ENCODE data around the gene HS3ST4. TPM values are rescaled to one million over a fixed set of nuclear protein-coding genes. Genes with fewer than 3 reads are reported as not detected.

Gene HS3ST4
- total and polyA plus RNA-seq, 2 of the 4 experiments (the other 2 are of a cell fraction): not detected

- ATAC-seq (ENCODE audit: low read depth): no peak
- Histone ChIP-seq H2AK5ac (ENCODE audit: low read depth, low read length) (no peak overlapping the region), H3K4me2 (ENCODE audit: low read depth, low read length) (no peak overlapping the region), H3K9ac (ENCODE audit: low read depth, low read length) (no peak overlapping the region), H2AFZ (replicated peaks; ENCODE audit: low read length, poor library complexity) (no peak overlapping the region), H3K27ac (ENCODE audit: insufficient read depth, low read length) (no peak overlapping the region), H3K27me3 (ENCODE audit: control insufficient read depth, insufficient read depth, low read length) (no peaks in the 10 kb centered on the region), H4K91ac (ENCODE audit: insufficient read depth, low read depth, low read length) (no peak overlapping the region), H3K9me3 (ENCODE audit: control insufficient read depth, insufficient read depth, low read length) (0 out of 2 replicates have a peak, but pooled peaks cover 3% of the 10 kb centered on the region), H4K20me1 (ENCODE audit: insufficient read depth, low read length) (no peaks in the 10 kb centered on the region), H3K4me1 (ENCODE audit: control insufficient read depth, insufficient read depth, low read length) (no peaks in the 10 kb centered on the region), H3K9me1 (ENCODE audit: insufficient read depth, low read length) (no peaks in the 10 kb centered on the region), H4K5ac (ENCODE audit: low read depth, low read length) (no peak overlapping the region), H3K4ac (ENCODE audit: low read depth, low read length) (no peak overlapping the region), H2BK5ac (ENCODE audit: low read depth, low read length, poor library complexity, severe bottlenecking) (no peak overlapping the region), H3K18ac (ENCODE audit: low read depth, low read length) (no peak overlapping the region), H2BK120ac (ENCODE audit: low read depth, low read length) (no peak overlapping the region), H3K79me1 (ENCODE audit: low read depth in 1 of 2, low read length in 2 of 2) (no peaks in the 10 kb centered on the region), H2BK20ac (ENCODE audit: low read depth, low read length) (no peak overlapping the region), H2BK15ac (ENCODE audit: low read depth, low read length) (no peak overlapping the region), H2AK9ac (replicated peaks; ENCODE audit: low read depth, low read length, poor library complexity) (no peak overlapping the region), H3K14ac (replicated peaks; ENCODE audit: low read depth, low read length) (no peak overlapping the region), H3K36me3 (ENCODE audit: control insufficient read depth, insufficient read depth, low read length) (no peaks in the 10 kb centered on the region), H3K4me3 (ENCODE audit: insufficient read depth, low read depth, low read length) (no peak overlapping the region), H3K56ac (ENCODE audit: extremely low read depth, insufficient read depth, low read length) (no peak overlapping the region), H4K8ac (ENCODE audit: low read depth in 2 of 2, low read length in 2 of 2) (no peak overlapping the region), H3K23ac (ENCODE audit: low read depth, low read length) (no peak overlapping the region)
- in situ Hi-C loops (cut with MboI; ENCODE audit: low sequenced_read_pairs): no loop called here
- intact Hi-C loops (cut with micrococcal nuclease): no loop called here
- ChIA-PET POLR2A (ENCODE audit: unreplicated experiment) (no interaction called here), CTCF (no interaction called here)
- BruUV-seq (replicated peaks): no TSS peak
- TF ChIP-seq SMC3 (IDR thresholded peaks at IDR 0.05; ENCODE audit: low read depth, low read length) (no peak), MAFK (IDR thresholded peaks at IDR 0.05; ENCODE audit: low read depth, low read length) (no peak), CHD1 (IDR thresholded peaks at IDR 0.05; ENCODE audit: low read depth, low read length) (no peak), RCOR1 (IDR thresholded peaks at IDR 0.05; ENCODE audit: insufficient replicate concordance, low read length) (no peak), ELK1 (IDR thresholded peaks at IDR 0.05; ENCODE audit: borderline replicate concordance, low read depth, low read length) (no peak), CTCF (conservative IDR thresholded peaks at IDR 0.05; ENCODE audit: low read depth, low read length) (no peak), FOS (IDR thresholded peaks at IDR 0.05; ENCODE audit: low read depth, low read length) (no peak), MAZ (IDR thresholded peaks at IDR 0.05; ENCODE audit: borderline replicate concordance, low read depth, low read length) (no peak), NFE2L2 (IDR thresholded peaks at IDR 0.05; ENCODE audit: low read depth, low read length) (no peak), RAD21 (IDR thresholded peaks at IDR 0.05; ENCODE audit: low read length) (no peak), RFX5 (IDR thresholded peaks at IDR 0.05; ENCODE audit: low read depth, low read length) (no peak), CEBPB (IDR thresholded peaks at IDR 0.05; ENCODE audit: low read depth, low read length) (no peak)
- TF ChIP-seq, protein P1, sequence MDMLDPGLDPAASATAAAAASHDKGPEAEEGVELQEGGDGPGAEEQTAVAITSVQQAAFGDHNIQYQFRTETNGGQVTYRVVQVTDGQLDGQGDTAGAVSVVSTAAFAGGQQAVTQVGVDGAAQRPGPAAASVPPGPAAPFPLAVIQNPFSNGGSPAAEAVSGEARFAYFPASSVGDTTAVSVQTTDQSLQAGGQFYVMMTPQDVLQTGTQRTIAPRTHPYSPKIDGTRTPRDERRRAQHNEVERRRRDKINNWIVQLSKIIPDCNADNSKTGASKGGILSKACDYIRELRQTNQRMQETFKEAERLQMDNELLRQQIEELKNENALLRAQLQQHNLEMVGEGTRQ (IDR thresholded peaks at IDR 0.05; ENCODE audit: low read depth, low read length): no peak
- dilution Hi-C loops (cut with HindIII; ENCODE audit: low sequenced_read_pairs, unreplicated experiment): no loop called here
- no peak for DNase-seq
- no CpG with 5 or more reads among the region's 3 CpGs for WGBS, 2 experiments (ENCODE audit: extremely low coverage in 2 of 2, insufficient read length in 1 of 2)
Measured at GRCh38 chr16:26169473-26169872, 477.7 kb downstream of the HS3ST4 start.

Measured in IMR-90 (cell line).